ENCODE measurements around the gene SPINK6. TPM values are rescaled to one million over a fixed set of nuclear protein-coding genes. Genes with fewer than 3 reads are reported as not detected.

The SPINK6 gene
- total RNA-seq, 2 experiments from 2014 or later: not detected

DNA sequence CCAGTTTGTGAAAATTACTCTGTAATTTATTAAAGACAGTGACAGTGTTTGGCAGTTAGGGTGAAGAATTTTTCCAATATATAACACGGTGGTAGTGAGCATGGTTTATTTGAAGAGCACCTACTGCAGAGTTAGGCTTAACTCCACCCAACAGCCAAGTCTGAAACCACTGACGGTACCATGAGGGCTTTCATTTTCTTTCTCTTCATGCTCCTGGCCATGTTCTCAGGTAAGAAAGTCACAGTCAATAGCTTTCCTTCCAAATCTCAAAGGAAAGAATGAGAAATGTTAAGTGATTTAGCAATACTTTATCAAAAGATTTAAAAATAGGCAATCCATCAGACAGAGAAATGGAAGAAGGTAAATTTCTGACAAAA is 35.6 kb downstream of the SPINK6 start, which contains the start of gene MARCOL:
Gene MARCOL (plus strand): TSS at position 108 of the 377 bp plus-strand sequence. CDS start 73 bp downstream, at position 181.
- ChIA-PET POLR2A (no interaction called here), CTCF (no interaction called here)
- no peaks in the 10 kb centered on the region for H3K36me3 Mint-ChIP-seq (ENCODE audit: low read depth)
- H3K27ac Mint-ChIP-seq: no peak within 1 kb of the TSS
- H3K4me1 Mint-ChIP-seq: no peaks in the 10 kb centered on the region
- H3K9me3 Mint-ChIP-seq: no peaks in the 10 kb centered on the region
- DNase-seq: no peak
- no peaks in the 10 kb centered on the region for H3K27me3 Mint-ChIP-seq
- H3K4me3 Mint-ChIP-seq: no peak within 1 kb of the TSS

DNA sequence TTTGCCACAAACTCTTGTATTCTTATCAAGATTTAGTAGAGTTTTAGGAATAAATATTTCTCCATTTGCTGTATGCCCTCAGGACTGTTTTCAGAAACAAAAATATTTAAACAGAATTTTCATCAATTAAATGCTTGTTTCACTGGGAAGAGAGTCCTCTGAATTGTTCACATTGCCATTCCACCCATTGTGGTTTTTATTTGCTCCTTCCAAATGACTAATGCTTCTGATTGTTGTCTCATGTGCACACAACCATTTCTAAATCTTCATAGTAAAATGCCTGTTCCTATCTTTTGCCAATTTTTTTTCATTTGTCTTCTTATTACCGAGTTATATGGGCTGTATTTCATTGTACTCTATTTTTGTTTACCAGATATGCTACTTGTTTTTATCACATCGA is 46.1 kb downstream of the SPINK6 start:
- no peaks in the 10 kb centered on the region for H3K36me3 Mint-ChIP-seq (ENCODE audit: low read depth)
- H3K27ac Mint-ChIP-seq: no peak overlapping the region
- no peak for DNase-seq
- no peaks in the 10 kb centered on the region for H3K27me3 Mint-ChIP-seq
- no peaks in the 10 kb centered on the region for H3K4me1 Mint-ChIP-seq
- ChIA-PET CTCF (no interaction called here), POLR2A (no interaction called here)
- no peak overlapping the region for H3K4me3 Mint-ChIP-seq
- H3K9me3 Mint-ChIP-seq: peaks cover 6% of the 10 kb centered on the region

DNA sequence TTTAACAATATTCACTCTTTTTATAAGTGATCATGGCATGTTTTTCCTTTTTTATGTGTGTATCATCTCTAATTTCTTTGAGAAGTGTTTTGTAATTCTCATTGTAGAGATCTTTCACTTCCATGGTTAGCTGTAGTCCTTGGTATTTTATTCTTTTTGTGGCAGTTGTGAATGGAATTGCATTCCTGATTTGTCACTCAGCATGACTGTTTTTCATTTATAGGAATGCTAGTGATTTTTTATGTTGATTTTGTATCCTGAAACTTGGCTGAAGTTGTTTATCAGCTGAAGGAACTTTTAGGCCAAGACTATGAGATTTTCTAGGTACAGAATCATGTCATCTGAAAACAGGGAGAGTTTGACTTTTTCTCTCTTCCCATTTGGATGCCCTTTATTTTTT is 52.6 kb downstream of the SPINK6 start:
- no peak overlapping the region for H3K27ac Mint-ChIP-seq
- H3K27me3 Mint-ChIP-seq: no peaks in the 10 kb centered on the region
- no peak for DNase-seq
- H3K4me3 Mint-ChIP-seq: no peak overlapping the region
- H3K9me3 Mint-ChIP-seq: peaks cover 16% of the 10 kb centered on the region
- no peaks in the 10 kb centered on the region for H3K4me1 Mint-ChIP-seq
- ChIA-PET POLR2A (no interaction called here), CTCF (interaction anchor here (0.6 kb wide), 1 partner anchor 80 kb away, joined by 3 read pairs; the partner anchor contains the start of gene SPINK9)
- H3K36me3 Mint-ChIP-seq (ENCODE audit: low read depth): no peaks in the 10 kb centered on the region

DNA sequence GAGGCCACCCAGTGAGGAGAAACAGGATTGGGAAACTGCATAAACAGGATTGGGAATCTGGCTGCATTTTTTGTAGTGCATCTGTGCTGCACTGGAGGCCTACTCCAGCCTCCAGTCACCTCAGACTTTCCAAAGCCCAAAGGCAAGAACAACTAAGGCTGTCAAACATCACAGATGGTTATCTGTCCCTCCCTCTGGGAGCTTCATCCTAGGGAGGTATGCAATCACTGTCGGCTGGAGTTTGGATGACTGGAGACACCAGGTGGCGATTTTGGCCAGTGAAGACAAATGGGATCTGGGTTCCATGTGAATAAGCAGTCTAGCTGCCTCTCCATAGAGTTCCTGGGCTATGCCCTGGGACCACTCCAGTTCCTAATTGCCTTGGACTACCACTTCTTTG is 56.4 kb downstream of the SPINK6 start:
- Mint-ChIP-seq H3K36me3 (ENCODE audit: low read depth) (no peaks in the 10 kb centered on the region), H3K9me3 (peaks cover 13% of the 10 kb centered on the region), H3K4me1 (no peaks in the 10 kb centered on the region), H3K27ac (no peak overlapping the region), H3K27me3 (no peaks in the 10 kb centered on the region), H3K4me3 (no peak overlapping the region)
- ChIA-PET CTCF (no interaction called here), POLR2A (no interaction called here)
- DNase-seq: no peak

DNA sequence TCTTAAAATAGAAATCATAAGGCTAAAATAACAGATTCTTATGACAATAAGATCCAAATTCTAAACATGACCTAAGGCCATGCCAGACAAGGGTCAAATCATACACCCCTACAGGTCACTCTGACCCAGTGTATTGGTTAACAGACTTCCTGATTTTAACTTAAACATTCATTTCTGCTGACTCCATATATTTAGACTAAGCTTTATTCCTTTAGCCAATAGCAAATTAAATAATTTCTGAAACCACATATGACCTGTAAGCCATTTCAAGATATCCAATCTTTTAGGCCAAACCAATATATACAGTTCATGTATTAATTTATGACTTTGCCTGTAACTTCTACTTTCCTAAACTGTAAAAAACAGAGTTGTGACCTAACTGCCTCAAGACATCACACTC is 58.4 kb downstream of the SPINK6 start:
- H3K36me3 Mint-ChIP-seq (ENCODE audit: low read depth): no peaks in the 10 kb centered on the region
- CTCF ChIA-PET: no interaction called here

More for the DNA sequence above, 58.4 kb downstream of the SPINK6 start:
- no peak overlapping the region for H3K4me3 Mint-ChIP-seq
- POLR2A ChIA-PET: no interaction called here
- no peak overlapping the region for H3K27ac Mint-ChIP-seq
- H3K9me3 Mint-ChIP-seq: peaks cover 13% of the 10 kb centered on the region
- no peak for DNase-seq
- H3K4me1 Mint-ChIP-seq: no peaks in the 10 kb centered on the region
- no peaks in the 10 kb centered on the region for H3K27me3 Mint-ChIP-seq

Other genes with a start within 250 kb of the SPINK6 start
- gene SPINK5, start 139.1 kb upstream of the SPINK6 start, total RNA-seq: not detected
- gene SPINK14, start 34.5 kb upstream of the SPINK6 start, total RNA-seq: not detected
- gene MARCOL, start 35.5 kb downstream of the SPINK6 start, total RNA-seq: not detected
- not detected for gene SPINK13, start 65.8 kb downstream of the SPINK6 start, total RNA-seq
- not detected for gene SPINK7, start 109.4 kb downstream of the SPINK6 start, total RNA-seq
- gene SPINK9, start 132.5 kb downstream of the SPINK6 start, total RNA-seq: not detected
- gene FBXO38, start 180.9 kb downstream of the SPINK6 start, total RNA-seq: 10 to 100 TPM; 45.4 to 47.9 TPM

Measured in activated CD4-positive, alpha-beta memory T cell treated with anti-CD3 and anti-CD28 coated beads, Interleukin-2, amount 10 ng/mL, durations not matched to agents 7 days and 5 days (primary cell).